ENCODE measurements around the gene LYZL6.

Gene LYZL6, protein sequence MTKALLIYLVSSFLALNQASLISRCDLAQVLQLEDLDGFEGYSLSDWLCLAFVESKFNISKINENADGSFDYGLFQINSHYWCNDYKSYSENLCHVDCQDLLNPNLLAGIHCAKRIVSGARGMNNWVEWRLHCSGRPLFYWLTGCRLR

DNA sequence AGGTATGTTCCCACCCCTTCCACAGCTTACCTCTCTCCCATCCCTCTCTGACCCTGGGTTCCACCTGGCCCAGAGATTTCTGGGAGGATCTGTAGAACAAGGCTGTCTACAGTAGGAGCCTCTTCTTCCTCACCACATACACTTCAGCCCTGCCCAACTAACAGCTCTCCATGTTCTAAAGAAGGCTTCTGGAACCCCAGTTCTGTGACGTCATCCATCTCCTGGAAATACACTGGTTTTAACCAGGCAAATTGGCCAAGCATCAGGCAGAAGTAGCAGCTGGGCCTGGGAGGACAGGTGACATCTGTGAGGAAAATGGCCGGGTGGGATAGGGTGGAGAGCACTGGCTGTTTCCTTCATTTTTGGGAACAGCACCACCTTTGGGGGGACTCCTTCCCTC lies at the start of gene LYZL6:
LYZL6 (minus strand) TSS at position 177 of the 400 bp plus-strand sequence. CDS start 4,357 bp downstream, outside the sequence.
- DNase-seq, result no peak

DNA sequence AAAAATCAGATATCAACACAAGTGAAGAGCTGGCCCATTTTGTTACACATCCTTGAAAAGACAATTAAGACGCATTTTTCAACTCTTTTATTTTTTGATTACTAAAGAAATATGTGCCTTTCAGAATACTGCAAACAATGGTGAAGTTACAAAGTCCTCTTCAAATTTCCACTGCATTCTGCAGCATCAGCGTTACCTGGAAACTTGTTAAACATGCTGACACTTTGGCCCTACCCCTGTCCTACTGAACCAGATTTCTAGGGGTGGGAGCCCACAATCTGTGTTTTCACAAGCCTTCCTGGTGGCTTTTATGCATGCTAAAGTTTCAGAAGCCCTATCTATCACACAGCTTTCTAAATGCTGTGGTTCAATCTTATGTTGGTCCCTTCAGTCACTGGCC lies 47.6 kb upstream of the LYZL6 start:
- DNase-seq, result no peak

DNA sequence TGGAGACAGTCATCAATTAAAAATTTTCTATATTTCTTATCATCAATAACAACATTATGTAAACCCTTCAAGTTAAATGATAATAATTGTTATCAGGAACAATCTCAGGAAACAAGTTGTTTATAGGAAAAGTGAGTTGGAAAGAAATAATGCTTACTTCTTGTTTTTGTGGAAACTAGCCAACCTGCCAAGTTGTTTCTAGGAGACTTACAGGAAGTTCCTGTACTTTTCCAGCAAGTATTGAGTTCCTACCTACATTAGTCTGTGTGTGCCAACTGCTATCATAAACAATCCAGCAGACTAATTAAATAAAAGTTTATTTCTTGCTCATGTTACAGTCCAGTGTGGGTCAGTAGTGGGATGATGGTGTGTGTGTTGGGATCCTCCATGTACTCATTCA lies 44.7 kb upstream of the LYZL6 start:
- no peak for DNase-seq

DNA sequence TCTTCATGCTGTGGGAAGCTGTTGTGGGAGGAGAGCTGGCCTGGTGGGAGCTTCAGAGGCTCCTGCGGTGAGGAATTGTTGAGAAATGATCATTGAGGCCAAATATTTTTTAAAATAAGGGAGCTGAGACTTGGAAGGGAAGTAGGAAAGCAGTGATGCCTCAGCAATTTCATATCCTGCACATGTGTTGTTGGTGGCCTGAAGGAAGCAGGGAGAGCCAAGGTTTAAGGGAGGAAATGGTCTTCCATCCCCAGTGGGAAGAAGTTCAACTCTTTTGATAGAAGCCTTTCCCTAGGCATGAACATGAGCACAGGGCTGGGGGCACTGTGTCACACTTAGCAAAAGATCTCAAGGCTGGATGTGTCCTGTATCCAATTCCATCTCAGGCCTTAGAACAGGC lies 43.1 kb upstream of the LYZL6 start, which contains the start of gene CCL14:
CCL14 (minus strand) TSS at position 87 of the 400 bp plus-strand sequence; CDS start at position 7, 80 bp downstream.
- no peak for DNase-seq

DNA sequence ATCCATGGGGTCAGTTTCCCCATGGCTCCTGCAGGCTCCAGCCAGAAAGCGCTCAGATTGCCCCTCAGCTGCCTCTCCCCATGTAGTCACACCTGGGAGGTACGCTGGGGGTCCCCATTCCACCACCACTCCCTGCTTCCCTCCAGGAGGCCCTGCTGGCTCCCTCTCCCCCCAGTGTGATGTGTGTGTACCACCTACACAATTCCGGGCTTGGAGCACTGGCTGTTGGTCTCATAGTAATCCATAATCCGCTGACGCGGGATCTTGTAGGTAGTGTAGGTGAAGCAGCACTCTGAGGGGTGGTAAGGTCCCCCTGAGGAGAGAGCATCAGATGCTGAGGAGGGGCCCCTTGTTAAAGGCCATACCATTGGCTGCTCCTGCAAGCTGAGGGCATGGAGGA lies 40.6 kb upstream of the LYZL6 start:
- no peak for DNase-seq

DNA sequence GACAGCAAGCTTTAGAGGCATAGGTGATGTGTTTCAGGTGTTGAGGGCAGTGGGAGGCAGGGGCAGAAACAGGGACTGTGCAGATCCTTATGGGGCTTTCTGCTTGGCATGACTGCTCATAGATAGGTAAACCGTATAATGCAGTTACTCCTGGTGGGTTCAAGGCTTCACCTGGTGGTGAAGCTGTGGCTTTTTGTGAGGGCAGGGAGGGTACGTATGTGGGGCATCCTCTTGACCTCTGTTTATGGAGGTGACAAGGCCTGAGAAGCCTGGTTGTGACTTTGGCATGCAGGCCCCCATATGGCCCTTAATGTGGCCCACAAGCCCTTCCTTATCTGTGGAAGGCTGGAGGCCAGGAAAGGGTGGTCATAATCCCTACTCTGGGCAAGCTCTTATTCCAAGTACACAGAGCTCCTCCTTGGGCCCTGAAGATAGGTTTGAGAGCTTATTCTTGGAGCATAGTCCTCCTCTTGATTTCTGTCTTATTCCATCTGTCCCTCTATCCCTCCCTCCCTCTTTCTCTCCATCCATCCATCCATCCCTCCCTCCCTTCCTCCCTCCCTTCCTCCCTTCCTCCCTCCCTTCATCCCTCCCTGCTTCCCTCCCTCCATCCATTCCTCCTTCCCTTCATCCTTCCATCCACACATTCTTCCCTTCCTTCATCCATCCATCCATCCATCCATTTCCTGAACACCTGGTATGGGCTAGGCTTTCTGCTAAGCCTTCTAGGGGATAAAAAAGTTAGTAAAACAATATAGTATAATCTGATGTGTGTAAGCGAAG lies 39.1 kb upstream of the LYZL6 start:
- no peak for DNase-seq

DNA sequence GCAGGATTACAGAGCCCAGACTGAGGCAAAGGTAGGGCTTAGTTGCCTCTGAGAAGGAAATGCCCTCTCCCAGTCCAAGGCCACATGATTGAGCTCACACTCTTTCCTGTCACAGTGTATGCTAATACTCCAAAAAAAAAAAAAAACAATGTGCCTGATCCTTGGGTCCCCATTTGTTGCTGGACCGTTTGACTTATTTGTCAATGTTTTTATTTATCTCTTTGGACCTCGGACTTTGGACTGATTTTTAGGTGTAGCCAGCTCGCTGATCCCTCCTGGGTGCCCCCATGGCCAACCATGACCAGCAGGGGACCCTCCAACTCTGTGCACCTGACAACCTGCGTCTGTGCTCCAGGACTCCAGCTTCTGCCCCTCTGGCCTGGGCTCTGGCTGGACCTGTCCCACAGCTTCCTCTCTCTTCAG lies 38.4 kb upstream of the LYZL6 start:
- no peak for DNase-seq

DNA sequence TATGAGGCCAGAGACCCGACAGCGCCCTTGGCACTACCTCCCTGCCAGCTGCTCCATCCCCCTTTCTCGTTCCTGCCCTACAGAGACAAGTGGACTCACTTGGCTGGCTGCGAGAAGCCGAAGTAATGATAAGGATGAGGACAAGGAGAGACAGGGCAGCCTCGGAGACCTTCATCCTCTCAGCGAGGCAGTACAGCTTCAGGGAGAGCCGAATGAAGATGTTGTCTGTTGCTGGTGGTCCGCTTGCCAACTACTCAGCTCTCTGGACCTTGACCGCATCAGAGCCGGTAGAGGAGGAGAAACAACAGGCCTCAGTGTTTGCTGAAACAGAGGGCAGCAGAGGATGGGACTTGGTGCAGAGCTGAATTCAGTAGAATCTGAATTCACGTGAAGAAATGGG lies 37.7 kb upstream of the LYZL6 start, which contains the start of gene CCL16:
CCL16 (minus strand) TSS at position 252 of the 400 bp plus-strand sequence; CDS start at position 175, 77 bp downstream.
- DNase-seq, result no peak

DNA sequence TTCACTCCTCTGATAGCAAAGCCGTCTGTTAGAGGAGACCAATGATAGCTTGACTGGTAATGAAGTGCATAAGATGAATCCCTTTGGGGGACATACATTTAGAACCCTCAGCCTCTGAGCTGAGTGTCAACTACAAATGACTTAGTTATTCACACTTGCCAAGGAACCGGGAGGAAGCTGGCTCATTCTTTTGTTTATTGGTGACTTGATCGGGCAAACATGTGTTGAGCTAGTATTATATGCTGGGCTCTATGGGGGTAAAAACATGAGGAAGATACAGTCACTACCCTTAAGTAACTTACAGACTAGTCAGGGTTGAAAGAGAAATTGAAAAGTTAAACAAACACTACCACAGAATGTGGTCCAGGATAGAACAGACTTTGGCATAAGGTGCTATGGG lies 34.8 kb upstream of the LYZL6 start:
- no peak for DNase-seq

DNA sequence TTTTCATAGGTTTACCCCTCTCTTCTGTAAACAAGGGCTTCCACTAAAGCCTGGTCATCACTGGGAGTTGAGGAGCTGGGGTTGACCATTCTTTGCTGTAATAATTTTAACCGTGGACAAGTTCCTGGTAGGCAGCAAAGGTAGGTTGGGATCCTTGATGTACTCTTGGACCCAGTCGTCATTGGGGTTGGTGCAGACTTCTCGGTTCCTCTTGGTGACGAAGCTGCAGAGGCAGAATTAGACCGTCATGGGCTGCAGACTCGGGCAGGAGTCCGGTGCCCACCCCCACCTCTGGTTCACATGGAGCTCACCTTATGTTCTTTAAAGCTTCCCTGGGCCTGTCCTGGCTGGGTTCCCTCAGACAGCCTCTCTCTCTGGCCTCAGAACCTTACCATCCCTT lies 34.0 kb upstream of the LYZL6 start:
- no peak for DNase-seq

DNA sequence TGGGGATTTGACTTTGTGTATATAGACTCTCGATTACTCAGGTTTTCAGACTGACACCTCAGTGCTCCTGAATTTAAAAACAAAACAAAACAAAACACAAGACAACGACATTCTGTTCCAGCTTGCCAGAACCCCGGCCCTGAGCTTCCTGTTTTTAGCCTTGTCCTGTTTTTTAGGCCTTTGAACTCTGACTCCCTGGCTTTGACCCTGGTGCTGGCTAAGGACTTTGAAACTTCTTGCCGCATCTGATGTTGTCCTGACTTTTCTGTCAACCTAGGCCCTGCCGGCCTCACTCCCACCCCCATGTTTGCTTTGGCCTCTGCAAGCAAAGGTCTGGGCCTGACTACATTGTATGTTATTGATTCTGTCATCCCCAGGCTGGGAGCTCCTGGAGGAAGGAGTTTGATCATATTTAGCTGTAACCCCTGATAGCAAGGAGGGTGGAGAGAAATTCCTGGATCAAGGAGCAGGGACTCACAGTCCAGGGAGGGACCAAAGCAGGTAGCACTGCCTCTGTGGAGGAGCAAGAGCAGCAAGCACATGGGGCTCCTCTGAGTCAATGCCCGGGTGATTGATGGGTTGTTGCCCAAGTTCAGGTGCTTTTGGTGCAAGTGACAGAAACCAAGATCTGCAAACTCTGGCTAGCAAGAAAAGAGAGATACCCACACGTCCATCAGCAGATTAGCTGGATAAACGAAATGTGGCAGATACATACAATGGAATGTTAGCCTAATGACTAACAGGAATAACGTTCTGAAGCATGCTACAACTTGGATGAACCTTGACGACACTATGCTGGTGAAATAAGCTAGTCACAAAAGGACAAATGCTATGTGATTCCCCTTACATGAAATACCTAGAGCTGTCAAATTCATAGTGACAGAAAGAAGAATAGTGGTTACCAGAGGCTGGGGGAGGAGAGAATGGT lies 30.1 kb upstream of the LYZL6 start:
- no peak for DNase-seq

DNA sequence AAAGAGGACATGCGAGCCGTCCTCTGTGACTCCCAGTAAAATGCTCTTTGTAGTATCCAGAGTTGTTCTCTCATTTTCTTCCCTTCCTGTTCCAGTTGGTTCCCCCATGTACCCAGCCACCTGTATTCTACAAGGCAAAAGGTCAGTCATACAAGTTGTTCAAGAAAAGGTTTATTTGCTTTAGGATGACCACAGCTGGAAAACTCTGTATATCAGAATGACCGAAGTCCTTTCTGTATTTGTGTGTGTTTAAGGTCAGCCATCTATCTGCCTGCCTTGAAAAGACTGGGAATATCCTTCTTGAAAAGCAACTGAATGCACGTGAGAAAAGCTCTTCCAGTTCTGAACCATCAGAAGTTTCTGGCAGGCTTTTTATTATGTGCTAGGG lies 29.4 kb upstream of the LYZL6 start:
- no peak for DNase-seq

DNA sequence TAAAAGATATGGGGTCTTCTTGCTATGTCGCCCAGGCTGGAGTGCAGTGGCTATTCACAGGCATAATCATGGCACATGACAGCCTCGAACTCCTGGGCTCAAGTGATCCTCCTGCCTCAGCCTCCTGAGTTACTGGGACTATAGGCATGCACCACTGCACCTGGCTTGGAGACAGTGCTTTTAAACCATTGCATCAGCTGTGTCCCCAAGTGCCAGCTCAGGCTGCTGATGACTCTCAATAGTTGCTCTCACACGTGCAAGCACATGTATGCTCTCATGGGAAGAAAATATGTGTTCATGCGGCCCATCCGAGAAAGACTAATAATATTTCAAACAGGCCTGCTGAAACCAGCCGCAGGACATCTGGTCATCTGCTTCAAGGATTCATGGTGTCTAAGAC lies 29.0 kb upstream of the LYZL6 start:
- no peak for DNase-seq

DNA sequence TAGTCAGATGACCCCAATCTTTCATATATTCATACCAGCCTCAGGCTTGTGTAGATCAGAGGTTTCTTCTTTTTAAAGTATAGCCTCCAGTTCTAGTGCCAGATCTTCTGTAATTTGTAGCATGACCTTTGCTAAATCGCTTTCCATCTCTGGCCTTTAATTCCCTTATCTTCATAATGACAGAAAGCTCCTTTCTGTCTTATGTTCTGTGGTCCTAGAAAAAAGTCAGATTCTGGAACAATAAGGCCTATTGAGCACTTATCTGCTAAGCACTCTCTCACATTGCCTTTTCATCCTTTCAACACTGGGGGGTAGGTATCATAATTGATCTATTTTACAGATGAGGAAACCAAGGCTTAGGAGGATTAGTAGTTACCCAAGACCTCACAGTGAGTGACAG lies 28.6 kb upstream of the LYZL6 start:
- no peak for DNase-seq

DNA sequence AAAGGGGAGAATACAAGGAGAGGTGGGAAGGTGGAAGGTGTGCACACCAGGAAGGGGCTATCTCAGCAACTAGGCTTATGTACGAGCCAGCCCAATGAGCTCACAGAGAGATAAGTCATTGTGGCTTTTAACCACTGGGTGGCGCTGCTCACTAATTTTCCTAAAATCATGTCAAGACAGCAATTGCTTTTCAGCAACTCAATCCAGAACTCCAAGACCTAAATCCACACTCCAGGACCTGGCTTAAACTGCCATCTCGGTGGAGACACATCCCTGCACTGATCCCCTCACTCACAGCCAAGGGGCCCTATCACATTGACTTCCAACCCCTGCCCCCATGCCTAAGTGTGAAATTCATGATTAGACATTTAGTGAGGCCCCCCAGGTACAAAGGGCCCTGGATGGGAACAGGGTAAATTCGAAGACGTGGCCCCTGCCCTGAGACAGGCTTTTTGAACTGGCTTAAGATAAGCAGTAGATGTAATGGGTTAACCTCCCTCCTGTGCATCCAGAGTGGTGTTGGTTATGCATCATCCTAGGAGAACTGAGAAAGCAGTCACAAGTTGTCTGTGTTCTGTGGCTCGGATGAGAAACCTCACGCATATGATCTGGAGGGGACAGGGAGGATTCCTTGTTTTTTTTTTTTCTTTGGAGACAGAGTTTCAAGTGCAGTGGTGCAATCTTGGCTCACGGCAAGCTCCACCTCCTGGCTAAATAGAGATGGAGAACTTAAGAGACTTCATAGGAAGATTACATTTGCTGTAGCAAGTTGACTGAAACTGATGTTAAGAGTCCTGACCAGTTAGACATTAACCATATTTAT lies 26.3 kb upstream of the LYZL6 start:
- peak; percentile 35 for DNase-seq

DNA sequence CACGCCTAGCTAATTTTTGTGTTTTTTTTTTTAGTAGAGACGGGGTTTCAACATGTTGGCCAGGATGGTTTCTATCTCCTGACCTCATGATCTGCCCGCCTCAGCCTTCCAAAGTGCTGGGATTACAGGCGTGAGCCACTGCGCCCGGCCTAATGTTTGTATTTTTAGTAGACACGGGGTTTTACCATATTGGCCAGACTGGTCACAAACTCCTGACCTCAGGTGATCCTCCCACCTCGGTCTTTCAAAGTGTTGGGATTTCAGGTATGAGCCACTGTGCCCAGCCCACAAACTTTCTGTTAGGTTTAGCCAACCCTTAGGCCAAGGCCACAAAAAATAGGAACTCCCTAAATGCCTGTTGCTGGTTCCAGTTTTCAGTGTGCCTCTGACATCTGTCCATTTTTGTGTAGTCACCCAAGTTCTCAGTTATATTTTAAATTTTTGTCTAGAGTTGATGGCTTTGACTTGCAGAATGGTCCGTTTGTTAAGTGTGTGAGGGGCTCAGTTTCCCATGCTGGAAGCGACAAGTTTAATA lies 25.1 kb upstream of the LYZL6 start:
- DNase-seq, result no peak

DNA sequence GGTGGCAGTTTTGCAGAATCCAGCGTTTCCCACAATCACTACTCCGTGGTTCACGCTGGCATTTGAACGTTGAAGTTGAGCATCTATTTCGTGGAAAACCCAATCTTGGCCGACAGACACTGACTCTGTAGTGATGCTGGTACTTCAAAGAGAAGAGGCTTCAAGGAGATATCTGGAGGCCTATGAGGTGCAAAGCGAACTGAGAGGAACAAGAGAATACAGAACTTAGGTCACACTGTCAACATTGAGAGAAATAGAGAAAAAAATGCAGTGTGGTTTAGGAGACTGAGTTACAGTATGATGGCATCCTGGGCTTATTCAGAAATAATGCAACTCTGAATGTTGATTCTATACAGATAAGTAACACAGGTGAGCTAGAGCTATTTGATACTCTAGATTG lies 21.8 kb upstream of the LYZL6 start:
- no peak for DNase-seq

DNA sequence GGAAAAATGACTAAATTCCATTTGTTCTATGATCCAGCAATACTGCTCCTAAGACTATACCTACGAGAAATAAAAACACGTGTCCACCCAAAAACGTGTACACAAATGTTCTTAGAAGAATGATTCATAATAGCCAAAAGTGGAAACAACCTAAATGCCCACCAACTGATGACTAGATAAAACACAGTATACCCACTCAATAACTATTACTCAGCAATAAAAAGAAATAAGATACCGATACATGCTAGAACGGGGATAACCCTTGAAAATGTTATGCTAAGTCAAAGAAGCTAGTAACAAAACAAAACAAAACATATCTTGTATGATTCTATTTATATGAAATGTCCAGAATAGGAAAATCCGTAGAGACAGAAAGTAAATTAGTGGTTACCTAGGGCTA lies 20.1 kb upstream of the LYZL6 start:
- no peak for DNase-seq

DNA sequence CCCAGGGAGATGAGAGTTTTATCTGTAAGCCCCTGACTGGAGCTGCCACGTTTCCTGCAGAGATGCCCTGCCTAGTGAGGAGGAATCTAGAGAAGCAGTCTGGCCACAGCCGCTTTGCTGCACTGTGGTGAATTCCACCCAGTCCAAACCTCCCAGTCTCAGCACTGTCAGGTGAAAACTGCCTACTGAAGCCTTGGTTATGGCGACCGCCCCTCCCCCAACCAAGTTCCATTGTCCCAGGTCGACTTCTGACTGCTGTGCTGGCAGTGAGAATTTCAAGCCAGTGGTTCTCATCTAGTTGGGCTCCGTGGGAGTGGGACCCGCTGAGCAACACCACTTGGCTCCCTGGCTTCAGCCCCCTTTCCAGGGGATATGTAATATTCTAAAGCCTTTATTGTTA lies 10.2 kb upstream of the LYZL6 start:
- no peak for DNase-seq

DNA sequence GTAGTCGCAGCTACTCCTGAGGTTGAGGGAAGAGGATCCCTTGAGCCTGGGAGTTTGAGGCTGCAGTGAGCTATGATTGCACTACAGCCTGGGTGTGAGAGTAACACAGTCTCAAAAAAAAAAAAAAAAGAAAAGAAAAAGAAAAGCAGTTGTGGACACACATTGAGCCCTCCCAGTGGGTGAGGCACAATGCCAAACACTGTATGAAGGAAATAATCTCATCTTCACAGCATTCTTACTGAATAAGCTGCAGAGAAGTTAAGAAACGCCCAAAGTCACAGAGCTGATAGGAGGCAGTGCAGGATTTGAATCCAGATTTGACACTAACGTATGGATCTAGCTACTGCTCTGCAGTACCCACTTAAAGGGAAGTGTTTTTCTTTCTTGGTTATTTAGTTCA lies 5.9 kb upstream of the LYZL6 start:
- DNase-seq, result no peak

DNA sequence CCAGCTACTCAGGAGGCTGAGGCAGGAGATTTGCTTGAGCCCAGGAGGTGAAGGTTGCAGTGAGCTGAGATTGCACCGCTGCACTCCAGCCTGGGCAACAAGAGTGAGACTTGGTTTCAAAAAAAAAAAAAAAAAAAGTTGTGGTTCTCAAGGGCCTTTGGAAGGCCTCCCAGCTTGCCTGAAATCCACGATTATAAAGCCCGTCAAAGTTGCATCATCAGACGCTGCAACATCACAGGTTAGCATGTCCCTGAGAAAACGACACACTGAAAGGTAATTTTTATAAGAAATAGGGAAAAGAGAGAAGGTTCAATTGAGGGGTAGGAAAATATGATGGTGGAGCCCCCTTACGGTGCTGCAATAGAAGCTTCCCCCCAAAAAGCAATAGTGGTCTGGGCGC lies 4.6 kb upstream of the LYZL6 start:
- no peak for DNase-seq

DNA sequence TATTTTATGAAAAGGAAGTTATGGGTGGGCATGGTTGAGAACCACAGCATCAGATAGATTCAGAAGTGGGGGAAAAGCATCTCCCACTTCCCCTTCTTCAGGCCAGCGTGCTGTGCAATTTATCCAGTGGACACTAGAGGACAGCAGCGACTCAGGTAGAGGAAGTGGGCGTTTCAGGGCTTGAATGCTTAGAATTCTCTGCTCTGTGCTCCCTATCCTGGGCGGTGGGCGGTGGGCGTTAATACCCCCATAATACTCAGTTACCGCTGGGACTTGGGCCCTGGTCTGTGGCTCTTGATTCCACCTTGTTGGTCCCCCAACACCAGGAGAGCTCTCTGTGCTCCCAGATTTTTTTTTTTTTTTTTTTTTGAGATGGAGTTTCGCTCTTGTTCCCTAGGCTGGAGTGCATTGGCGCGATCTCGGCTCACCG lies 3.7 kb upstream of the LYZL6 start:
- DNase-seq, result peak; percentile 7
